Measurements from ENCODE around the gene CROCC2.

CROCC2 gene

DNA sequence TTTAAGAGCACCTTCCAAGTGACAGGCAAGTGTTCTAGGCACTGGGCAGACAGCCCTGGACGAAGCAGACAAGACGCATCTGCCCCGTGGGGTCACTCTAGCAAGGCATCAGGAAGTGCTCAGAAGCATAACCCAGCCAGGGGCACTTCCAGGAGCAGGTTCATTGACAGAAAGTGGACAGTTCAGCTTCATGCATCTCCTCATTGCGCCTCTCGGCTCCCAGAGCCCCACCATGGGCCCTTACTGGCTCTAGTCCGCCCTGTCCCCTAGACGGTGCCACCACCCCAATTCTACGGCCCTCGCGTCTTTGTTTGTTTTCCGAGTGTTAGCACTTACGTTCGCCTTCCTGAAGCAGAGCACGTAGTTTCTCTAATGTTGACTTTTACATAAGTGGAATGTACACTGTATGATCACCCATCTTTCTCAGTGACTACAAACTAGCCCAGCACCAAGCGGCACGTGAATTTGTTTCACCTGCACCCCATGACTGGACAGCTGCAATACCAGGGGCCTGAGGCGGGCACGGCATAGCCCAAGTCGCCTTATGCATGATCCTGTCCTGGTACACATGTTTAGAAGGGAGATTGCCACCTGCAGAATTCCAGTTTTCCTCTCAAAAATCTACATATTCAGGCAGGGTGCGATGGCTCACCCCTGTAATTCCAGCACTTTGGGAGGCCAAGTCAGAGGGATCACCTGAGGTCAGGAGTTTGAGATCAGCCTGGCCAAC is 125.5 kb downstream of the CROCC2 start:
- Histone ChIP-seq H3K27ac (no peak overlapping the region), H3K27me3 (ENCODE audit: control insufficient read depth, insufficient read depth, low read length) (no peaks in the 10 kb centered on the region), H3K9me3 (ENCODE audit: control insufficient read depth, low read length) (no peaks in the 10 kb centered on the region), H3K79me2 (peaks cover 5% of the 10 kb centered on the region), H2AFZ (no peak overlapping the region), H3K9ac (no peak overlapping the region), H3K36me3 (ENCODE audit: control insufficient read depth, insufficient read depth, low read length) (no peaks in the 10 kb centered on the region), H3K4me2 (ENCODE audit: low read length) (no peak overlapping the region), H3K4me3 (ENCODE audit: low read depth, low read length) (no peak overlapping the region), H3K4me1 (no peaks in the 10 kb centered on the region)
- TF ChIP-seq, protein P1, sequence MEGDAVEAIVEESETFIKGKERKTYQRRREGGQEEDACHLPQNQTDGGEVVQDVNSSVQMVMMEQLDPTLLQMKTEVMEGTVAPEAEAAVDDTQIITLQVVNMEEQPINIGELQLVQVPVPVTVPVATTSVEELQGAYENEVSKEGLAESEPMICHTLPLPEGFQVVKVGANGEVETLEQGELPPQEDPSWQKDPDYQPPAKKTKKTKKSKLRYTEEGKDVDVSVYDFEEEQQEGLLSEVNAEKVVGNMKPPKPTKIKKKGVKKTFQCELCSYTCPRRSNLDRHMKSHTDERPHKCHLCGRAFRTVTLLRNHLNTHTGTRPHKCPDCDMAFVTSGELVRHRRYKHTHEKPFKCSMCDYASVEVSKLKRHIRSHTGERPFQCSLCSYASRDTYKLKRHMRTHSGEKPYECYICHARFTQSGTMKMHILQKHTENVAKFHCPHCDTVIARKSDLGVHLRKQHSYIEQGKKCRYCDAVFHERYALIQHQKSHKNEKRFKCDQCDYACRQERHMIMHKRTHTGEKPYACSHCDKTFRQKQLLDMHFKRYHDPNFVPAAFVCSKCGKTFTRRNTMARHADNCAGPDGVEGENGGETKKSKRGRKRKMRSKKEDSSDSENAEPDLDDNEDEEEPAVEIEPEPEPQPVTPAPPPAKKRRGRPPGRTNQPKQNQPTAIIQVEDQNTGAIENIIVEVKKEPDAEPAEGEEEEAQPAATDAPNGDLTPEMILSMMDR (IDR thresholded peaks at IDR 0.05), result no peak

DNA sequence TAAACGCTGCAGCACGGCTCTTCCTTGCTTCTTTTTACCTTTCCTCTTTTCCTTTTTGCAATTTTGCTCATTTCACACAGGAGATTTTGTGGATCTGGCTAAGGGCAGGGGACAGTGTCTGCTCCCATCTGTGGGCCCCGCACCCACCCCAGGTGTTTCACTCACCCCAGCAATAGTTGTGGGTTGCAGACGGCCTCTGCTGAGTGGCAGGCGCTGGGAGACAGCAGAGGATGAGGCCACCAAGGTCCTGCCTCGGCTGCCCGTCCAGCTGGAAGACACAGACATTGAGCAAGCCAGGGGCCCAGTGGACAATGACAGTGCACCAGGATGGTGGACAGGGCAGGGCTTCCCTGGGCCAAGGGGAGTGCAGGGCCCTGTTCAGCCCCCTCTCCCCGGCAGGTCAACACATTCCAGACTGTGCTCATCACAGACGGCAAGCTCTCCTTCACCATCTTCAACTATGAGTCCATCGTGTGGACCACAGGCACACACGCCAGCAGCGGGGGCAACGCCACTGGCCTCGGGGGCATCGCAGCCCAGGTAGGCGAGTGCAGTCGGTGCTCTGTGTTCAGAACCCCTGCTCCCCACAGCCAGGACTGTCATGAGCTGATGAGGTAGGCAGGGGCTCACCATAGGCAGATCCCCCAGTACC is 127.3 kb downstream of the CROCC2 start:
- Histone ChIP-seq H3K79me2 (no peaks in the 10 kb centered on the region), H3K27ac (no peak overlapping the region), H3K27me3 (ENCODE audit: control insufficient read depth, insufficient read depth, low read length) (no peaks in the 10 kb centered on the region), H3K9me3 (ENCODE audit: control insufficient read depth, low read length) (no peaks in the 10 kb centered on the region), H3K36me3 (ENCODE audit: control insufficient read depth, insufficient read depth, low read length) (no peaks in the 10 kb centered on the region), H3K4me3 (ENCODE audit: low read depth, low read length) (no peak overlapping the region), H2AFZ (no peak overlapping the region), H3K9ac (no peak overlapping the region), H3K4me2 (ENCODE audit: low read length) (no peak overlapping the region), H3K4me1 (peaks cover 9% of the 10 kb centered on the region)
- TF ChIP-seq, protein P1 (IDR thresholded peaks at IDR 0.05), result no peak

DNA sequence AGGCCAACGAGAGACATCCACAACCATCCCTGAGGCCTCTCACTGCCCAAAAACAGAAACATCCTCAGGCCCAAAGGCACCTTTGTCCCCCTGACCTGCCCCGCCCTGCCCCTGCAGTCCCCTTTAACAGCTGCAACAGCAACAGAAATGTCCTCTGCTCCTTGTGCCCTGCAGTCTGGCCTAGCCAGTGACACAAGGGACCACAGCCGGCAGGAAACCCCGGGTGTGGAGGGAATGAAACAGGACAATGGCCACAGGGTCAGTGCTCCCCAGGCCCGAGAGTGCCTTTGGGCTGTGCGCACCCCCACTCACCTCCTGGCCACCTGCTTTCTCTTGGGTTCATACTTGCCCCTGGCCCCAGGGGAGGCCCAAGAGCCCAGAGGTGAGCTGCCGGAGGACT is 127.9 kb downstream of the CROCC2 start:
- H2AFZ ChIP-seq, result no peak overlapping the region
- no peaks in the 10 kb centered on the region for H3K27me3 ChIP-seq (ENCODE audit: control insufficient read depth, insufficient read depth, low read length)
- no peak overlapping the region for H3K4me2 ChIP-seq (ENCODE audit: low read length)
- no peak overlapping the region for H3K27ac ChIP-seq
- H3K36me3 ChIP-seq (ENCODE audit: control insufficient read depth, insufficient read depth, low read length), result no peaks in the 10 kb centered on the region
- H3K4me3 ChIP-seq (ENCODE audit: low read depth, low read length), result no peak overlapping the region
- no peaks in the 10 kb centered on the region for H3K79me2 ChIP-seq
- H3K9me3 ChIP-seq (ENCODE audit: control insufficient read depth, low read length), result no peaks in the 10 kb centered on the region
- TF ChIP-seq, protein P1 (IDR thresholded peaks at IDR 0.05), result no peak
- no peak overlapping the region for H3K9ac ChIP-seq
- H3K4me1 ChIP-seq, result peaks cover 9% of the 10 kb centered on the region

DNA sequence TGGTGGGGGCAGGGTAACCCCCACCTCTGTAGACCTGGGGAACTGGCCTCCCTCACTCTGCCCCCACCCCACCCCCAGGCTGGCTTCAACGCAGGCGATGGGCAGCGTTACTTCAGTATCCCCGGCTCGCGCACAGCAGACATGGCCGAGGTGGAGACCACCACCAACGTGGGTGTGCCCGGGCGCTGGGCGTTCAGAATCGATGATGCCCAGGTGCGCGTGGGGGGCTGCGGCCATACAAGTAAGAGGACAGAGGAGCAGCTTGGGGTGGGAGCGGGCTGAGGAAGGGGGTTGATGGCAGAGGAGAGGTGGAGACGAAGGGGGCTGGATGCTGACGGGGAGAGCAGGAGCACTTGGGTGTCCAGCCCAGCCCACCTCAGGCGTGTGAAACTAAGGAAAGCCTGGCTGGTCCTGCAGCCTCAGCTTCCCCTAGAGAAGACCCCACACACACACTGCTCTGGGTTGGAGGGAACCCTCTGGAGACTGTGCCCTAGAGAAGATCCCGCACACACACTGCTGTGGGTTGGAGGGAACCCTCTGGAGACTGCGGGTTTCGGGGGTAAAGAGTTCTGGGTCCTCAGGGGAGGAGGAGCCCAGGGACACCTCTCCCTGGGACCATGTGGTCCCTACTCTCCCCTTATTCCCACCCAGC is 128.5 kb downstream of the CROCC2 start:
- TF ChIP-seq, protein P1 (IDR thresholded peaks at IDR 0.05), result no peak
- Histone ChIP-seq H2AFZ (no peak overlapping the region), H3K36me3 (ENCODE audit: control insufficient read depth, insufficient read depth, low read length) (no peaks in the 10 kb centered on the region), H3K27ac (no peak overlapping the region), H3K4me1 (peaks cover 9% of the 10 kb centered on the region), H3K9me3 (ENCODE audit: control insufficient read depth, low read length) (no peaks in the 10 kb centered on the region), H3K27me3 (ENCODE audit: control insufficient read depth, insufficient read depth, low read length) (no peaks in the 10 kb centered on the region), H3K79me2 (no peaks in the 10 kb centered on the region), H3K4me3 (ENCODE audit: low read depth, low read length) (no peak overlapping the region), H3K9ac (no peak overlapping the region), H3K4me2 (ENCODE audit: low read length) (no peak overlapping the region)

Measured in parathyroid adenoma (tissue), 2 donors.